GM18873 (cell line): ENCODE results near the gene ZC3HAV1L.
"Not testable (repeated sequence)": the region's sequence is repeated elsewhere in the genome, so short reads cannot be mapped to it uniquely, and the experiment has no call there.

Experiments used
- ATAC-seq: cut with Tn5 transposase; IDR thresholded peaks from one replicate; pipeline ENCODE4 v1.9.1; 2021; ENCODE audit warnings: mild to moderate bottlenecking, moderate library complexity, moderate number of reproducible peaks; ENCODE audit not compliant: unreplicated experiment, low FRiP score

ZC3HAV1L gene

DNA sequence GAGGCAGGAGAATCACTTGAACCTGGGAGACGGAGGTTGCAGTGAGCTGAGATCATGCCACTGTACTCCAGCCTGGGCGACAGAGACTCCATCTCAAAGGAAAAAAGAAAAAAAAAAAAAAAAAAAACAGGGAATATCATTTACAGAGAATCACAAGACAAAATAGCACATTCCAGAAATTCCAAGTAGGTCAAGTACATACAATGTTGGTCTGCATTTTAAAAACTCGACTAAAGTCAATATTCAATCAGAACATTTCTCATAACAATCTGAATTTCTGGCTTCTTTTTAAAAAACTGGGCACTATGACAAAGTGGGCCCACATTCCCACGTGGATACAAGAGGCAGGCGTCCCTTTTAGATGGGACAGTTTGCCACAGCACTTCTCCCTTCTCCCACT lies 12.8 kb downstream of the ZC3HAV1L start:
- ATAC-seq: no peak

DNA sequence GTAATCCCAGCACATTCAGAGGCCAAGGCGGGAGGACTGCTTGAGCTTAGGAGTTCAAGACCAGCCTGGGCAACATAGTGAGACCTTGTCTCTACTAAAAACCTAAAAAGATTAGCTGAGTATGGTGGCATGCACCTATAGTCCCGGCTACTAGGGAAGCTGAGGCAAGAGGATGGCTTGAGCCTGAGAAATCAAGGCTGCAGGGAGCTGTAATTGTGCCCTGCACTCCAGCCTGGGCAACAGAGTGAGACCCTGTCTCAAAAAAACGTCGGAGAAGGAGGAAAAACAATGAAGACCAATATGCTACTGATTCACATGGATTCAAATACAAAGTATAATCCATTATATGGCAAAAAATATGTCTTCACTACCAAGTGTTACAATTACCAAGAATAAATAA lies 13.6 kb downstream of the ZC3HAV1L start:
- no peak for ATAC-seq

DNA sequence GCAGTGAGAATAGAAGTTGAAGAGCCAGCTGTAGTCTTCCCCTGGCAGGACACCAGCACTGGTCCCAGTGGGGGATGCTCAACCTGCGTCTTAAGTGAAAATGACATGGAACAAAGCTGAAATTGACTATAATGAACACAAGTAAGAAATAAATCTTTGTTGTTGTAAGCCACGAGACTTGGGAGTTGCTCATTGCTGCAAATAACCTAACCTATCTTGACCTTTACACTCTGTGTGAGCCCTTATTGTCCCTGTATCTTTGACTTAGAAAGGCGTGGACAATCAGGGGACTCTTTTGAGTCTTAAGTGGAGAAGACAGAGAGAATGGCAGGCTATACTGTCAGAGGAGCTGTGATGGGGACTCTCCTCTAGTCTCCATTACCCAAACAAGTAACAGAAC lies 16.9 kb downstream of the ZC3HAV1L start:
- no peak for ATAC-seq

DNA sequence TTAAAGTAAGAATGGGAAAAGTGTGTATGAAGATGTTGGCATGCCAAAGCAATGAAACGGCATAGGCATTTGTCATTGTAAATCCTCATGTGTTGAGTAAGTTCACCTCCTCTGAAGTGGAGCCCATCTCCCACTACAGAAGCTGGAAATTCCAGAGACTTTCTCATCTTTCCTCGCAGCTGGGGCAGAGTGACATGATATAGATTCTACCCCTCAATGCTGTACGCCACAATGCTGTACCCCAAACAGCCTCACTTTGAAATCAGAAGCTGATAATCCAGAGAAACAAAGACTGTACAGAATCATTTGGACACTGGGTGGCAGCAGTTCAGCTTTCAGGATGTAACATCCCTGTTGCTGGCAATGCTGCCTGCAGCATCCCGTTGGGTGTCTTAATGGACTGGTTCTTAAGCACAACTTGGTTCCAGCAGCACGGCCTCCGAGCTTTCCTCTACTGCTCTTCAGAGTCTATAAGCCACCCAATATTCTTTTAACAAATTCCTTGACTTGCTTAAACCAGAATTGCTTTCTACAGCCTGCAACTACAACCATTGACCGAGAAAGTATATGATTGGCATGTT lies 18.8 kb downstream of the ZC3HAV1L start:
- peak; percentile 63 for ATAC-seq

DNA sequence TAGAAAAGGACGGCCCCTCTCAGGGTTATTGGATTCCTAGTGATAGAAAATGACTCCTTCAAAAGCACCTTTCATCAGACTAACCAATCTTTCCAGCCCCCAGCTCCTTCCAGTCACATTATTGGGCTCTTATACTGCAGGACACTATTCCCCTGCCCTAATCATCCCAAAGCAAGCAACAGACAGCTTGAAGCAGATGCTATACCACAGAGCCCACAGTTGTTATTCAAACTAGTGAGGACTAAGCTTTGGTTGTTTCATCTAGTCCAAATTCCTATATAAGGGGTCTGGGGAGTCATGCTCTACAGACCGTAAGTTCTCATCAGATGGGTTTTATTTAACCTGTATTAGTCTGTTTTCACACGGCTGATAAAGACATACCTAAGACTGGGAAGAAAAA lies 24.5 kb downstream of the ZC3HAV1L start:
- no peak for ATAC-seq

DNA sequence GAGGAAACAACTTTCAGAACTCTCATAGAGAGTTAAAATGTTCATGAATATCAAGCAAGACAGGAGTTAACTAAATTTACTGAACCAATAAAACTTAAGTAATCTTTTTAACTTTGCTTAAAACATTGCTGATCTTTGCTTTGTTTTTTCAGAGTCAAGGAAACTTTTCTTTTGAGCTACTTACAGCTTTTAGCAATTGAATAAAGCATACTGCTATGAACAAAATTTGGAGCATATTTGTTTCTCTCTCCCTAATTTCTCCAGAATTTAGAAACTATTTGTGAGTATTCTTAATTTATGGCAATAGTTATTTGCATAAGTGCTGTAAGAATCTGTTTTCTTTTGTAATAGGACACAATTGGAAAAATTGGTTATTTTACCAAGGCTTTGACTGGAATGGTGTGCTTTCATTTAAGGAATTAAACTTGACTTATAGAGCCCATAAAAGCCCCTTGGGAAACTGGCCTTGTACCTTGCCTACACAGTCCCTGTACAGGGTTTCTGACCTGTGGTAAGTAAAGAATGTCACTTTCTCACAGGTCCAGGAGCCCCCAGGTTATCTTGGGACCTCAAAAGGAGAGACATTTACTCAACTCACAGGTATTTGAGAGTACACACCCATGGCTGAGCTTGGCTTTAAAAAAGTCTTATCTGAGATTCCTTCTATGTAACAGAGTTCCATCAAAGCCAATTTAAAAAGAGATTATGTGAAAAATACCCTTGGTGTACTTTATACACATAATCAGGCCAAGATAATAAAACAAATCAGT lies 31.3 kb downstream of the ZC3HAV1L start:
- no peak for ATAC-seq

DNA sequence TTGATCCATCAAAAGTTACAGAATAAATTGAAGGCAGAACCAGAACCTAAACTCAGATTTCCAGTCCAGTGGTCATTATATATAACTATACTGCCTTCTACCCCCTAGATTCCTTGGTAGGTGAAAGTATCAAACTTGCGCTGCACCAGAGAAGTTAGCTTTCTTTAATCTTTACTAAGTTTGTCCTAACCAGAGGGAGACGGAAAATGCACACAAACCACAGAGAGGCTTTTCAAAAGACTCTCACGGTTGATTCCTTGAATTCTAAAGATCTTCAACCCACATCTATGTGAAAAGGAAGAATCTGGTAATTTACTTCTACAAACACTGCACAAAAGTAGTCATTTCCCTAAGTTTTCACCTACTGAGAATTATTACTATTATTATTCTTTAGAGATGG lies 36.4 kb downstream of the ZC3HAV1L start:
- ATAC-seq: no peak

DNA sequence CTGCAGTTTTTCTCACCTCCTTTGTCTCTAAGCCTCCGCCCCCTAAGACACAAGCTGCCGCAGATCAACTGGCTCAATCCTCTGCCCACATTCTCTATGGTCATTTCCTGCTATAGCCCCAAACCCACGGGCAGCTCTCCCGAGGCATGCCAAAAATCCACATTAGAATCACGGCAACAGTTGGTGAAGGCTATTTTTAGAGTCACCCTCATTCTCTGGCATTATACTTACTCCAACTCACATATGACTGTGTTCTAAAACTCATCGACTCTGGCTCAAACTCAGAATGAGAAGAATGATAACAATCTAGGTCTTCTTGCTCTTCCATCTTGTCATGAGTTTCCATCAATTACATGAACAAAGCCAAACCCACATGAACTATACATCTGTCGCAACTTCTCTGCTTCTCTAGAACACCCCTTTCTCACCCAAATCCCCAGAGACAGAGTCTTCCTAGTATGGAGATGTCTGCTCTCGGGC lies 43.8 kb downstream of the ZC3HAV1L start:
- ATAC-seq: no peak

DNA sequence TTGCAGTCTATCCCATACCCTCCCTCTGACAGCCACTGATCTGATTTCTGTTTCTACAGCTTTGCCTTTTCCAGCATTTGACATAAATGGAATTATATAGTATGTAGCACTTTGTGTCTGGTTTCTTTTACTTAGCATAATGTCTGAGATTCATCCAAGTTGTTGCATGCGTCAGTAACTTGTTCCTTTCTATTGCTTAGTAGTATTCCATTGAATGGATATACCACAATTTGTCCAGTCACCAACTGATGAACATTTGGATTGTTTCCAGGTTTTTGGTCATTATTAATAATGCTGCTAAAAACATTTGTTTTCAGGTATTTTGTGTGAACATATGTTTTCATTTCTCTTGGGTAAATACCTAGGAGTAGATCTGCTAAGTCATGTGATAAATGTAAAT lies 48.2 kb downstream of the ZC3HAV1L start:
- ATAC-seq: no peak

DNA sequence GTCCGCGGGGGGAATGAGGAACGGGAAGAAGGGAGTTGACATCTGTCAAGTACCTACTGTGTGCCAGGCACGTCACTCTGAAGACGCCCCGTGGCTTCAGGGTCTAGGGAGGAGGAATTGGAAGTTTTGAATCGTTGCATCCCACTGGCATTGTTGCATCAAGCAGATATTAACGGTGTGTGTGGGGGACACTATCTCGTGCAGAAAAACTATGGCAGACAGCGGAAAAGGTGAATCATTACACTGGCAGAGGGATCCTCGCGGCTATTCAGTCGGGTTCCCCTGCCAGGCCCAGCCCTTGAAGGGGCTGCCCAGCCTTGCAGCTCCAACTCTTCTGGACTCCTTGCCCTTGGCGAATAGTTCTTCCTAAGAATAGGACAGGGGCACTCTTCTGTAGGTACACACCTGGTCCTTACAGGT lies 53.6 kb downstream of the ZC3HAV1L start:
- ATAC-seq: no peak

DNA sequence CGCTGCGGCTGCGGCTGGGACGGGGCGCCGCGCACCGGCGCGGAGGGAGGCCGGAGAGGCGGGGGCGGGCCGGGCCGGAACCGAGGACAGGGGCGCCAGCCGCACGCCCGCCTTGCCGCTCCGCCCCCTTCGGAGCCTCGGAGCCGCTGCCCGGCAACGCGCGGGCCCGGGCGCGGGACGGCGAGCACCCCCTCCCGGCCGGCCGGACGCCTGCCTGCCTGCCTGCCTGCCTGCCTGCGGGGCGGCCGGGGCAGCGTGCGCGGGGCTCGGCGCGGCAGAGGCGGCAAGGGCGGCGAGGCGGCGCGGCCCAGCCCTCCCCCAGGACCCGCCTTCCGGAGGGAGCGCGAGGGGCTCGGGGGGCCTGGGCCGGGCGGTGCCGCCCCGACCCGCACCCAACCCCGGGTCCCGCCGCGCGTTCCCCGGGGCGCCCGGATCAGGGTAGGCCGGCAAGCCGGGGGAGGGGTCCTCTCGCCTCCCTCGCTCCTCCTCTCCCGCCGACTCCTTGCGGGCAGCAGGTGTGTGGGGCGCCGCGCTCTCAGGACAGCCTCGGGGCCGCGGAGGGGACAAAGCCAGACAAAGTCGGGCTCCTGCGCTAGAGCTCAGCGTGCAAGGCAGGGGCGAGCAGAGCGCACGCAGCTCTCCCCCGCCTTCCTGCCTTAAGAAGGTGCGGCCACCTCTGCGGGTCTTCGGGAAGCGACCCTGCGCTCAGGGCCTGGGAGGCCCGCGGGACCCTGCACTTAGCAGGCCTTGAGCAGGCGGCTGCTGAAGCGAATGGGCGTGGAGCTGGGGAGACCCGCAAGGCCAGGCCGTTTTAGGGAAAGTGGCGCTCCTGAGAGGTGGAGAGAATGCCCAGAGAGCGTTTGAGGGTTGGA lies 54.3 kb downstream of the ZC3HAV1L start, which contains the start of gene KIAA1549:
KIAA1549 (minus strand) TSS at position 58 of the 872 bp plus-strand sequence. CDS start 120 bp downstream, outside the sequence.
- no peak for ATAC-seq

DNA sequence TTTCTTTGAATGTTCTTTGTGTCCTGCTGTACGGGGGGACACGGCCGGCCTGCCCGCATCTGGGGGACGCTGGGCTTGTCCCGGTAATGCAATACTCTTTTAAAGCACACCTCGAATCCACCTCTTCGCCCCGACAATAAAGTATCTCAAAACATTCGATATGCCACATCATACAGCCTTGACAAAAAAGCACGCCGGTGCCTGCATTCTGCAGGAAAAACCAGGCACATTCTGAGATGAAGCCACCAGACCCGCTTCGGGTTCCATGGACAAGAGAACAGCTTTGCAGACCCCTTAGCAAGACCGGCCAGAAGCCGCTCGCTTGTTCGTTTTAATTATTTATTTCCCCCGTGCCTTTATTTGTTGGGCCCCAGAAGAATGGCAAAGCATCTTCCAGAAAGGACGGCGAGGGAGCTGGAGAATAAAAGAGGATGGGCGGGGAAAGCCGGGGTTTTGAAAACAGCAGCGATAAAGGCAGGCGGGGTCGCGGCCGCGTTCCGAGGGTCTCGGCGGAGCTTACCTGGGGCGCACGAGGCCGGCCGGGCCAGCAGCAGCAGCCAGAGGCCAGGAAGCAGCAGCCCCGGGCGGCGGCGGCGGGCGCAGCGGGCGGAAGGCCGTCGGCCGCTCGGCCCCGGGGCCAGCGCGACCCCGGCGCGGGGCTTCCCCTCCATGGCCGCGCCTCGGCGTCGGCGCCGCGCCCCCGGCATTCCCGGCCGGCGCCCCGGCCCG lies 55.1 kb downstream of the ZC3HAV1L start:
- no peak for ATAC-seq

DNA sequence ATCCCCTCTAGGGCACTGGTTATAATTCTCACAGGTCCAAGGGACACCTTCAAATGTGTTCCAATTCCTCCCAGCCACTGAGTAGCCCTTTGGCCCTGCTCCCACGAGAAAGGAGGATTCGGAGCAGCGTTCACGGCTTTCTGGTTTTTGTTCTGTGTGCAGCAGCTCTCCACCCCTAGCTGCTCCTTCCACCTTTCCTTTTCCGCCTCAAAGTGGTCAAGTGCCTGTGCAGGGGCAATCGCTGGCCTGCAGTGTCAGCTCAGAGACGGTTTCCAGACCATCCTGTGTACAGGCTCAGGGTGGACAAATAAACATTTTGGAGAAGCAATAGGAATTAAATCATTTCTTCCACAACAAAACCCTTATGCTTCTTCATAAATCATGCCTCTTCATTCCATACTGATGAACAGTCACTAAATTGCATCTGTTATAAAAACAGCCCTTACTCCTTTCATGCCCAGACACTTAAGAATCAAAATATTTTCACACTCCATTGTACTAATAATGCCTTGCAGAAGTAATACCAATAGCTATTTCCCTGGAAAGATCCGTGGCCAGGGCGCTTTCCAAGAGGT lies 55.8 kb downstream of the ZC3HAV1L start:
- no peak for ATAC-seq

DNA sequence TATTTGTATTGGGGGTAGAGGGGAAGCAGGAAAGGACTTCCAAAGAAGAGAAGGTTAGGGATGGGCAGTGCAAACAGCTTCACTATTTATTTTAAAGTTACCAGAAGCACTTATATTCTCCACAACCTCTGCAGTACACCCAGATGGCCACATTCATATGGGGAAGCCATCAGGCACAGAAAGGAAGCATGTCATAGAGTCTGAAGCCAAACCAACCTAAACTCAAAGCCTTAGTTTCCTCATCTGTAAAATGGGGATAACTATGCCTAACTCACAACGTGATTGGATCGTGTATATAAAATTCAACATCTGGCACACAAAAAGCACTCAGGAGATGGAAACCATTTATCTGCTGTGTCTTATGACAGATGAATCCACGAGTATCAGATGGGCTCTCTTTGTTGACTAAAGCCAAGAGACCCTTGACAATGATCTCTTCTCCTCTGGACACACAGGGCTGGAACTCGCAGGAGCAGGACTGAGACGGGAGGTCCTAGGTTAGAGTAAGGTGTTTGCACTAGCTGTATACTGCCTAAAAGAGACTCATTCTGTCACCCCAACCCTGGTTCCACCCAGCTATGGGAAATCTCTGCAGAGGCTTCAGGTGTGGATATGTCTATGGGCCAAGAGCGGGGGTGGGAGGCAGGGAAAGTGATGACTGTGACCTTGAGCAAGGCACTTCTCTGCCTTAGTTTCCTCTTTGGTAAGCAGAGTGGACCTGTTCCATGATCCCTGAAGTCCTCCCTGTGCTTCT lies 56.4 kb downstream of the ZC3HAV1L start:
- ATAC-seq: no peak

DNA sequence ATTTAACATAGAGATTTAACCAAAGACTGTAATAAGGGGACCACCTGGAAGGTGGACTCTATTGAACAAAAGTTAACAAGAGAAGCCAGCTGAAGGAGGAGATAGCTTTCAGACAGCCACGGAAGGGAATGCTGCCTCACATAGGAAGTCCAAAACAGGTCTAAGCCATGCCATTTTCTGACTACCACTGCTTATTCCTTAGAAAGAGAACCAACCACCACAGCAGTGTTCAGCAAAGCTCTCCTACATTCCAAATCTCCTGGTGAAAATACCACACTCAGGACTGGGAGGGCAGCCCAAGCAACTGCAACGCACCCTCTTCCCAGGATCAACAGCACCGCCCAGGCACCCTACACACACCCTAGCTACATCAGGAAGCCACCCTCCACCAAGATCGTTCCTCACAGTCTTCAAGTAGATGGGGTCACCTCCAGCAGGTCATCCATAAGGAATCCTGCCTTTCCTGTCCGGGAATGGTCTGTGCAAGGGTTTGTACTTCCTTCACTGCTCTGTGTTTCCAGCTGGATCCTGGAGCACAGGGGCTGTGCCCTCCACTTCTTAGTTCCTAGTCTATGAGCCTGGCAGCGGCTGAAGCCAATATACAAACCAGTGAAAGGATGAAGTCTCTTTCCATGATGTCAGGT lies 57.2 kb downstream of the ZC3HAV1L start:
- ATAC-seq: no peak

DNA sequence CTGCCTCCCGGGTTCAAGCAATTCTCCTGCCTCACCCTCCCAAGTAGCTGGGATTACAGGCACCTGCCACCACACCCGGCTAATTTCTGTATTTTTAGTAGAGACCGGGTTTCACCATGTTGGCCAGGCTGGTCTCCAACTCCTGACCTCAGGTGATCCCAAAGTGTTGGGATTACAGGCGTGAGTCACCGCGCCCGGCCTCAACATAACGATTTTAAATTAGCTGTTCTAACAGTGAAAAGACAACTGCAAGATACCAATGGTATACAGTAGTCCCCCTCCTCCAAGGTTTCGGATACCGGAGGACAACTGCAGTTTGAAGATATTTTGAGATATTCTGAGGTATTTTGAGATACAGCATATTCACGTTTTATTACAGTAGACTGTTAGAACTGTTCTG lies 59.7 kb downstream of the ZC3HAV1L start:
- not testable (repeated sequence) for ATAC-seq
